Kidney epithelial cell (primary cell): ENCODE data around the gene FAM241A. TPM values are rescaled to one million over a fixed set of nuclear protein-coding genes. Genes with fewer than 3 reads are reported as not detected.
"Not testable (repeated sequence)": the region's sequence is repeated elsewhere in the genome, so short reads cannot be mapped to it uniquely, and the experiment has no call there.

Experiments
- DNase-seq: peaks from one replicate; pipeline ENCODE4 v3.0.0-alpha.2; 2010; ENCODE audit warnings: low read depth
- H3K27me3 ChIP-seq: 2 replicates; pipeline ENCODE4 v1.6.0; 2011; ENCODE audit warnings: low read length; ENCODE audit not compliant: control insufficient read depth, insufficient read depth
- H3K36me3 ChIP-seq: 2 replicates; pipeline ENCODE4 v1.5.1; 2011; ENCODE audit warnings: low read length; ENCODE audit not compliant: control insufficient read depth, insufficient read depth
- H3K4me3 ChIP-seq: 2 replicates; pipeline ENCODE4 v1.5.1; 2011; ENCODE audit warnings: low read depth, mild to moderate bottlenecking, control low read depth, low read length
- total RNA-seq: library from RNA; depleted of rRNA; stranded (reverse); fragments of >200 nt; gene quantifications from 2 replicates; pipeline ENCODE4 v1.2.3, GENCODE V29; 2015
- TF ChIP-seq, protein P1 (sequence below): IDR thresholded peaks from 2 replicates; pipeline ENCODE4 v1.5.1; 2011; ENCODE audit warnings: mild to moderate bottlenecking, moderate library complexity, low read length, control low read depth, inconsistent platforms; ENCODE audit not compliant: insufficient read depth, poor library complexity, severe bottlenecking

The FAM241A gene
- total RNA-seq, 1 donor from 2014 or later, result 1.5 TPM

DNA sequence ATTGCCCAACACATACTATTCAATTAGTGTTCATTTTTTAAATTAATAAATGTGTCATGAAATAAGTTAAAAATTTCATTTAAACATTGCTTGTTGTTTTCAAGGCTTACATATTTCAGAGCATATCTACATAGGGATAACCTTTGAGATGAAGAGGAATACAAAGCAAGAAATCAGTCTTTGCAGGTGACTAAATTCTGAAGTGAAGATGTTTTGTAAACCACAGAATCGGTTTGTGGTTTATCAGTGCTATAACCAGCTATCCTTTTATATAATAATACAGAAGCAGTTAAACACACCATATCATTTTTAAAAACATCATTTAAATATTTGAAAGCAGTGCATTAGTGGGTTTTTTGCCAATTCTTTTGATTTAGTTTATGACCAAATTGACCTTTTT lies 26.9 kb downstream of the FAM241A start:
- no peak for DNase-seq
- Histone ChIP-seq H3K4me3 (no peak overlapping the region), H3K27me3 (no peaks in the 10 kb centered on the region), H3K36me3 (no peaks in the 10 kb centered on the region)
- TF ChIP-seq, protein P1, sequence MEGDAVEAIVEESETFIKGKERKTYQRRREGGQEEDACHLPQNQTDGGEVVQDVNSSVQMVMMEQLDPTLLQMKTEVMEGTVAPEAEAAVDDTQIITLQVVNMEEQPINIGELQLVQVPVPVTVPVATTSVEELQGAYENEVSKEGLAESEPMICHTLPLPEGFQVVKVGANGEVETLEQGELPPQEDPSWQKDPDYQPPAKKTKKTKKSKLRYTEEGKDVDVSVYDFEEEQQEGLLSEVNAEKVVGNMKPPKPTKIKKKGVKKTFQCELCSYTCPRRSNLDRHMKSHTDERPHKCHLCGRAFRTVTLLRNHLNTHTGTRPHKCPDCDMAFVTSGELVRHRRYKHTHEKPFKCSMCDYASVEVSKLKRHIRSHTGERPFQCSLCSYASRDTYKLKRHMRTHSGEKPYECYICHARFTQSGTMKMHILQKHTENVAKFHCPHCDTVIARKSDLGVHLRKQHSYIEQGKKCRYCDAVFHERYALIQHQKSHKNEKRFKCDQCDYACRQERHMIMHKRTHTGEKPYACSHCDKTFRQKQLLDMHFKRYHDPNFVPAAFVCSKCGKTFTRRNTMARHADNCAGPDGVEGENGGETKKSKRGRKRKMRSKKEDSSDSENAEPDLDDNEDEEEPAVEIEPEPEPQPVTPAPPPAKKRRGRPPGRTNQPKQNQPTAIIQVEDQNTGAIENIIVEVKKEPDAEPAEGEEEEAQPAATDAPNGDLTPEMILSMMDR, result no peak

DNA sequence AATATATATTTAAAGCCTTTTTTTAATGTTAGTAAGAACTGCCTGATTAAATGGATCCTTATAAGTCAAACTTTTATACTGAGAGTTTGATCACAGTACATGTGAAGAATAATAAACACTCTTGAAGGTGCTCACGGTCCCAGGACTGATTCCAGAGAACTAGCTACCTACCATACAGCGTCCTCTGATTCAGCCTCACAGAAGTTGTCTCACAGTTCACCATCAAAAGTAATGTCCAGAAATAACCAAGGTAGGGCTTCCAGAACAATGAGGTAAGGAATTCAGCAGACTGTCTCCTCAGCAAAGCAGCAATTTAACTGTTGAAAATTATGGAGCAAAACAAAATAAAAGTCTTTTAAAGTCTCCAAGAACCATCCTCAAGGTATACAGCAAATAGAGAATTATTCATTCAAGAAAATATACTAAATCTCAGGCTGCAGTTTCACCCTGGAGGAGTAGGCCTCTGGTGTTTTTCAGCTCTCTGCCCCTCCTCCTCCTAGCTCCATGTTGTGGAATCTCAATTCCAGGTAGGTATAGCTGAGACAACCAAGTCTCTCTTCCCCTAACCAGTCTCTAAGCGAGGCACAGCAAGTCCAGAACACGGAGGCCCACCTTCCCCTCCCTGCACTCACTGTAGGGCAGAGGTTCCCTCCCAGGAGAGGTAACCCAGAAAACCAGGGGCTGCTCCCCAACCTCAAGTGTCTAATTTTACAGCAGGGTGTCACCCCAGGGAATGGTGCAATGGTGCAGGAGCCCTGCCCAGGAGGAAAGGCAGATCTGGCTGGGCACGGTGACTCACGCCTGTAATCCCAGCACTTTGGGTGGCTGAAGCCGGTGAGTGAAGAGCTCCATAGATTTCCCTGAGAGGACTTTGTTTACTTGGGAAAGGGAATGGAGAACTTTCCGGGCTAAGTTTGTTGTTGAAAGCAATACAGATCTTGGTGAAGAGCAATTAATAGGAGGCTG lies 28.6 kb downstream of the FAM241A start:
- Histone ChIP-seq H3K27me3 (no peaks in the 10 kb centered on the region), H3K4me3 (no peak overlapping the region), H3K36me3 (no peaks in the 10 kb centered on the region)
- DNase-seq, result no peak
- TF ChIP-seq, protein P1, result no peak

DNA sequence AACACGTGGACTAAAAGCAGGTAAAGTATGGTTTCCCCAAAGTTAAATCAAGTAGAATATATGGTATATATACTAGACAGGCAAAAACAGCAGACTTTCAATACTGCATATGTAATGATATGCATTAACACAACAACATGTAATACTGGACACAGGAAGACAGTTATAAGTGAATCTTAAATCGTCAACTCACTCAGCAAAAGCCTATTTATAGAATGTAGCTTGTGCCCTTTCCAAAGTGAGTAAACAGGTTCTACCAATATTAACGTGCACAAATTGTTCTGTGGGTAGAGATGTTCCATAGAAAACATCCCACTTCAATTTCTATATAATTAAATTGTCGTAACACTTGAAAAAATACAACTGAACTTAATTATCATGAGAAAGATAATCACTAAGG lies 30.6 kb downstream of the FAM241A start:
- Histone ChIP-seq H3K4me3 (no peak overlapping the region), H3K27me3 (no peaks in the 10 kb centered on the region), H3K36me3 (no peaks in the 10 kb centered on the region)
- TF ChIP-seq, protein P1, result no peak
- DNase-seq, result no peak

DNA sequence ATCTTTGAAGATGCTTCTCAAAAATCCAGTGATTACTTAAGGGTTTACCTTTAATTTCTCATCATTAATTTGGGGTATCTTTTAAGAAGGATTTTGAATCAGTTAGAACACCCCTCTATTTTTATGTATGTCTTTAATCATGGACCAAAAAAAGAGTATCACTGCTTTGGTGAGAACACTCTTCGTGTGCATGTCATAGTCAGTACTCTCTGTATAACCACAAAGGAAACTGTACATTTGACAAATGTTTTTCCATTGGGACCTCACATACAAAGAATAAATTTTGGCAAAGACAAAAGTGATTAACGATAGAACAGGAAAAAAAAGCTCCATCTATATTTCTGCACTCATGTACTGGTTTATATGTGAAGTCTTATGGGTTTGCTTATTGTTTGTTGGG lies 31.3 kb downstream of the FAM241A start:
- TF ChIP-seq, protein P1, result no peak
- Histone ChIP-seq H3K4me3 (no peak overlapping the region), H3K27me3 (no peaks in the 10 kb centered on the region), H3K36me3 (no peaks in the 10 kb centered on the region)
- DNase-seq, result no peak

DNA sequence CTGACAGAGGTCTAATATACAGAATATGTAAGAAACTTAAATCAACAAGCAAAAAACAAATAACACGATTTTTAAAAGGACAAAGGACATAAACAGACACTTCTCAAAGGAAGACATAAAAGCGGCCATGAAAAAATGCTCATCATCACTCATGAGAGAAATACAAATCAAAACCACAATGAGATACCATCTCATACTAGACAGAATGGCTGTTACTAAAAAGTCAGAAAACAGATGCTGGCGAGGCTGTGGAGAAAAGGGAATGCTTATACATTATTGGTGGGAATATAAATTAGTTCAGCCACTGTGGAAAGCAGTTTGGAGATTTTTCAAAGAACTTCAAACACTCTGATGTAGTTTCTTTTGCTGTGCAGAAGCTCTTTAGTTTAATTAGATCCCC lies 33.5 kb downstream of the FAM241A start:
- DNase-seq, H3K27me3 ChIP-seq, H3K36me3 ChIP-seq, H3K4me3 ChIP-seq: not testable (repeated sequence)

DNA sequence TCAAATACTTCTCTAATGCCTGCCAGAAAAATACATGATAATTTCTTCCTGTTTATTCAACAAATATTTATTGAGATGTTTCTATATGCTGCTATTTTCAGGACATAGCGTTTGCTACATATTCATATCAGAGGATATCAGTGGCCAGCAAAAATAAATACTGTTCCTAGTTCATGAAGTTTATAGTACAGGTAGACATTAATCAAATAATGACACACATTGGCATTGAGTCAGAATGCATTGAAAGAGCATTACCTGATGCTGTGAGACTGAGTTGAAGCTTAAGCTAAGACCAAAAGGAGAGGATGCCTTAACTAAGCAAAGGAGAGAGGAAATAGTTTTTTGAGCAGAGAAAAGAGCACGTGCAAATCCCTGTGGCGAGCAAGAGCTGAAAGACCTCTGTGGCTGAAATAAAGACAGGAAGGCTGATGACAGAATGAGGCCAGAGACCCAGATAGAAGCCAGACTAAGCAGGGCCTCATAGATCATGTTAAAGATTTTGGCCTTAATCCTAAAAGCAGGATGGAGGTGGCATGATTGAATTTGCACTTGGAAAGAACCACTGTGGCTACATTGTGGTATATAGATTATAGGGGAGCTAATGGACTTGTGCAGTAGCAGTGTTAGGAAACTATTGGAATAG lies 36.2 kb downstream of the FAM241A start:
- no peak for DNase-seq
- Histone ChIP-seq H3K4me3 (no peak overlapping the region), H3K36me3 (no peaks in the 10 kb centered on the region), H3K27me3 (no peaks in the 10 kb centered on the region)
- TF ChIP-seq, protein P1, result no peak
